Activated CD8-positive, alpha-beta memory T cell treated with anti-CD3 and anti-CD28 coated beads for 48 hours (primary cell): ENCODE results near the gene RHEB.
A peak's percentile ranks its signal among the peaks of the same experiment; 100 is the strongest.

Experiments used
- DNase-seq, 3 experiments: peaks; one replicate each; pipeline ENCODE4 v3.0.0-alpha.2; 2020; ENCODE audit warnings: low read depth in 2 of 3, low spot score in 2 of 3

The RHEB gene

GRCh38 chr7:151529842-151530241 lies 10.1 kb upstream of the RHEB start:
- DNase-seq = no peak

GRCh38 chr7:151524845-151525244 lies 5.2 kb upstream of the RHEB start:
- DNase-seq = no peak

- no peak for DNase-seq
Observed at GRCh38 chr7:151524331-151524730, 4.6 kb upstream of the RHEB start.

- peak; percentile 10 to 37 (median 22) for DNase-seq
Observed at GRCh38 chr7:151520419-151521261, 945 bp upstream of the RHEB start.

- DNase-seq = peak; percentile 18 to 49 (median 35)
Observed at GRCh38 chr7:151518947-151519764, 539 bp downstream of the RHEB start.

GRCh38 chr7:151518105-151518946 lies 1.4 kb downstream of the RHEB start:
- peak; percentile 24 to 40 (median 31) for DNase-seq

- DNase-seq = no peak
Observed at GRCh38 chr7:151517601-151518104, 2.0 kb downstream of the RHEB start.

GRCh38 chr7:151515276-151515565 lies 4.5 kb downstream of the RHEB start:
- DNase-seq = no peak

- no peak for DNase-seq
Observed at GRCh38 chr7:151514461-151515275, 5.0 kb downstream of the RHEB start.

- no peak for DNase-seq
Observed at GRCh38 chr7:151513133-151513532, 6.6 kb downstream of the RHEB start.

- no peak for DNase-seq
Observed at GRCh38 chr7:151512353-151512752, 7.3 kb downstream of the RHEB start.

- no peak for DNase-seq
Observed at GRCh38 chr7:151511946-151512345, 7.7 kb downstream of the RHEB start.

- no peak for DNase-seq
Observed at GRCh38 chr7:151511270-151511669, 8.4 kb downstream of the RHEB start.

GRCh38 chr7:151509670-151510333 lies 9.9 kb downstream of the RHEB start:
- no peak for DNase-seq

GRCh38 chr7:151508991-151509390 lies 10.7 kb downstream of the RHEB start:
- no peak for DNase-seq

GRCh38 chr7:151507806-151508205 lies 11.9 kb downstream of the RHEB start:
- no peak for DNase-seq

GRCh38 chr7:151506901-151507382 lies 12.8 kb downstream of the RHEB start:
- DNase-seq = no peak

- DNase-seq = no peak
Observed at GRCh38 chr7:151505836-151506468, 13.7 kb downstream of the RHEB start.

GRCh38 chr7:151505433-151505832 lies 14.3 kb downstream of the RHEB start:
- no peak for DNase-seq
